HFFc6 (cell line): Measurements from ENCODE around the gene CTDP1. TPM values are rescaled to one million over a fixed set of nuclear protein-coding genes. Genes with fewer than 3 reads are reported as not detected.

Source experiments
- DNase-seq: peaks from one replicate; pipeline ENCODE4 v3.0.0-alpha.2; 2018
- H3K27ac Mint-ChIP-seq: 2 replicates; pipeline ENCODE4 v1.8.0; 2020; ENCODE audit warnings: mild to moderate bottlenecking, mixed read lengths
- H3K27me3 Mint-ChIP-seq: 2 replicates; pipeline ENCODE4 v1.8.0; 2021; ENCODE audit warnings: mild to moderate bottlenecking, moderate library complexity, mixed read lengths; ENCODE audit not compliant: insufficient read depth
- H3K36me3 Mint-ChIP-seq: 2 replicates; pipeline ENCODE4 v1.8.0; 2021; ENCODE audit warnings: low read depth, mixed read lengths
- H3K4me1 Mint-ChIP-seq: 2 replicates; pipeline ENCODE4 v1.8.0; 2020; ENCODE audit warnings: low read depth, mixed read lengths
- H3K4me3 Mint-ChIP-seq: 2 replicates; pipeline ENCODE4 v1.8.0; 2020; ENCODE audit warnings: mild to moderate bottlenecking, moderate library complexity, mixed read lengths
- H3K9me3 Mint-ChIP-seq: 2 replicates; pipeline ENCODE4 v1.8.0; 2020; ENCODE audit warnings: mild to moderate bottlenecking, mixed read lengths
- CTCF ChIP-seq: fragments of 200-600 bp; sonication (generic); IDR thresholded peaks from 2 replicates; pipeline ENCODE4 v1.5.0; 2021; ENCODE audit warnings: antibody characterized with exemption, mild to moderate bottlenecking
- total RNA-seq, 6 experiments: library from RNA; stranded (reverse); fragmentation: NEBNext Ultra II Directional; extraction: Animal tissue kit (Norgen Biotek cat#: 25700); gene quantifications; 2 replicates in 1 of 6; 3 replicates in 5 of 6; pipeline ENCODE4 v1.2.3, GENCODE V29; 2021

The CTDP1 gene
- total RNA-seq, 6 experiments from 2014 or later, result 15.6 to 18.2 (median 16.6) TPM

DNA sequence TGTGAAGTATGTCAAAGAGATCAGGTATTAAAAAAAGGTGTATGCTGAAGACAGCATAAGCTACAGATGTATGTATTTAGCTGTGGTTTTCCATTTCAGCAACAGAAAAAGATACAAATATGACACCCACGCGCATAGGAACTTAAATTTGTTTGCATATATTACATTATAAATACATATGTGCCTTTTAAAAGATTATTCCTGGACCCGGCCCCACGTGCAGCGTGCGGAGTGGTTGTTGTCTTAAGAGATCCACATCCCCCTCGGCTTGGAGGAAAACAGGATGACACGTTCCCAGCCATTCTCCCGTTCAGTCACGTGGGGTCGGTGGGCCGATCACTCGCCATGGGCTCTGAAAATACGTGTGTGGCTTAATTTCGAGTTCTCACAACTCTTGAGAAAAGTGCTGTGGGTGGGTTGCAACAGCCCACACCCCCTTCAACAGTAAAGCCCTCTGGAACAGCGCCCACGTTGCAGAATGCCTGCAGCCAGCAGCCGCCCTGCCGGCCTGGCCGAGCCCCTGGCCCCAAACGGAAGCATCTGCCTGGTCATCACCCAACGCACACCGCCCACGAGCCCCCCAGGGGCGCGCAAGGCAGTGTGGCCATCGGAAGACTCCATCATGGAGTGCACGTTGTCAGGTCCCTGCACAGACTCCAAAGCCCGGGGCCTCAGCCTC lies 99.6 kb downstream of the CTDP1 start:
- Mint-ChIP-seq H3K27me3 (peaks cover 35% of the 10 kb centered on the region), H3K27ac (no peak overlapping the region), H3K4me1 (no peaks in the 10 kb centered on the region), H3K9me3 (peaks cover 7% of the 10 kb centered on the region), H3K36me3 (no peaks in the 10 kb centered on the region), H3K4me3 (no peak overlapping the region)
- no peak for DNase-seq
- no peak for TF ChIP-seq CTCF

DNA sequence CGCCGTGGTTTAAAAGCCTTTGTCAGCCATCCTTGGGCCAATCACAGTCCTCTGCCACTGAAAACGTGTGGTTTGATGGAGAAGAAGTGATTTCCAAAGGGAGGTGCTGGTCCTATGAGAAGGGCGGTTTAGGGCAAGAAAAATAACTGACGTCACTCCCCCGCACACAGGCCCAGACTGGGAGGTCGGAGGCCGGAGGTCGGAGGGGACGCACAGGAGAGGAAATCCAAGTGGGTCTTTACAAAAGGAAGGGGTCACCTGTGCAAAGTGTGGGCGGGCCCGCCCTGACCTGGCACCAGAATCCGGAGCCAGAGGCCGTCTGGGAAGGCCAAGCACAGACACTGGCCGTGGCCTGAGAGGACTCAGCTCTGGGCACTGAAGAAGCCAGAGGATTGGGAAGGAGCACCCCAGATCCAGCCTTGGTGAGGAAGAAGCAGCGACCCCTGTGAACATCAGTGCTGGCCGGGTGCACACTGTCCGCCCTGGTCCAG lies 100.1 kb downstream of the CTDP1 start:
- no peak for TF ChIP-seq CTCF
- no peaks in the 10 kb centered on the region for H3K36me3 Mint-ChIP-seq
- peaks cover 38% of the 10 kb centered on the region for H3K27me3 Mint-ChIP-seq
- no peak overlapping the region for H3K27ac Mint-ChIP-seq
- no peak for DNase-seq
- H3K4me3 Mint-ChIP-seq, result no peak overlapping the region
- no peaks in the 10 kb centered on the region for H3K4me1 Mint-ChIP-seq
- H3K9me3 Mint-ChIP-seq, result peaks cover 7% of the 10 kb centered on the region

DNA sequence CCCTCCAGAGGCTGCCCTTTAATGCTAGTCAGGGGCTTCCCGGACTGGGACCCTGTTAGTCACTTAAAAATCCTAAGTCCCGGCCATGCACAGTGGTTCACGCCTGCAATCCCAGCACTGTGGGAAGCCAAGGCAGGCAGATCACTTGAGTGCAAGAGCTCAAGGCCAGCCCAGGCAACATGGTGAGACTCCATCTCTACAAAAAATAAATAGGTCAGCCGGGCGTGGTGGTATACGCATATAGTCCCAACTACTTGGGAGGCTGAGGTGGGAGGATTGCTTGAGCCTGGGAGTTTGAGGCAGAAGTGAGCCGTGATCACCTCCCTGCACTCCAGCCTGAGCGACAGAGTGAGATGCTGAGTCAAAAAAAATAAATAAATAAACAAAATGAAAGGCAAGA lies 100.9 kb downstream of the CTDP1 start:
- Mint-ChIP-seq H3K27me3 (peaks cover 43% of the 10 kb centered on the region), H3K4me1 (no peaks in the 10 kb centered on the region), H3K4me3 (no peak overlapping the region), H3K36me3 (no peaks in the 10 kb centered on the region), H3K9me3 (peaks cover 7% of the 10 kb centered on the region), H3K27ac (no peak overlapping the region)
- no peak for TF ChIP-seq CTCF
- no peak for DNase-seq

DNA sequence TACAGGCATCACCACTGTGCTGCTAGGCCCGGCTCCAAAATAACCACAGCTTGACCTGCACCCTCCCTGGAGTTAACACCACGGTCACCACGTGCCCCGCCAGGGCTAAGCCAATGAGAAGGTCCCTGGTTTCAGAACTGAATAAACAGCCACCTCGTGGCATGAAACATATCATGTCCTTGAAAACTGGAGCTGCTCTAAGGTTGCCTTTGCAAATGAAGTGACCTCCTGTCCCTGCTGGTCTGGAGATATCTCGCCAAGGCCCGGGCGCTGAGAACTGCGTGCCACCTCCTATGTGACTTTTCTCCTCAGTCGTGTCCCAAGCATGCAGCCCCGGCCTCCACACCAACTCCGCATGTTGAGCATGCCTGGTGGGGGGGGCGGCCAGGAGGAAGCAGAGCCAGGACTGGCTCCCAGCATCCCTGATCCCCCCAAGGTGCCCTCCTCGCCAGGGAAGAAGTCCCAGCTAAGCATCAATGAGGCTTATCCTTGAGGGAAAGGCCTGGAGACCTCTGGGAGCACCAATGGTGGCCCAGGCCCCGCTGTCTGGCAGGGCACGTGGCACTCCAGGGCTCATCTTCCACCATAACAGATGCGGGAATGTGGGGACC lies 101.8 kb downstream of the CTDP1 start:
- H3K4me1 Mint-ChIP-seq, result no peaks in the 10 kb centered on the region
- H3K4me3 Mint-ChIP-seq, result no peak overlapping the region
- H3K27ac Mint-ChIP-seq, result no peak overlapping the region
- no peaks in the 10 kb centered on the region for H3K36me3 Mint-ChIP-seq
- TF ChIP-seq CTCF, result no peak
- DNase-seq, result no peak
- peaks cover 37% of the 10 kb centered on the region for H3K27me3 Mint-ChIP-seq
- peaks cover 7% of the 10 kb centered on the region for H3K9me3 Mint-ChIP-seq

- H3K4me3 Mint-ChIP-seq, result no peak overlapping the region
- no peak for TF ChIP-seq CTCF
- DNase-seq, result no peak
- H3K27ac Mint-ChIP-seq, result no peak overlapping the region
- H3K4me1 Mint-ChIP-seq, result no peaks in the 10 kb centered on the region
- H3K27me3 Mint-ChIP-seq, result peaks cover 33% of the 10 kb centered on the region
- H3K36me3 Mint-ChIP-seq, result no peaks in the 10 kb centered on the region
- peaks cover 5% of the 10 kb centered on the region; the same call in 1 of the 2 replicates for H3K9me3 Mint-ChIP-seq
These were observed 103.1 kb downstream of the CTDP1 start for GRCh38 chr18:79782566-79783308.
